HepG2 (cell line): ENCODE data around the gene INO80B. TPM values are rescaled to one million over a fixed set of nuclear protein-coding genes. Genes with fewer than 3 reads are reported as not detected.
A peak's percentile ranks its signal among the peaks of the same experiment; 100 is the strongest.

Experiments used
- ELK4 ChIP-seq: sonication (generic); formaldehyde crosslinking; IDR thresholded peaks from 2 replicates; pipeline ENCODE4 v1.9.0; 2021; ENCODE audit warnings: missing genetic modification reagents, borderline replicate concordance
- ERF ChIP-seq: IDR thresholded peaks from 2 replicates; pipeline ENCODE4 v1.6.1; 2018; ENCODE audit warnings: missing biosample characterization, missing genetic modification reagents
- GABPB1 ChIP-seq: IDR thresholded peaks from 2 replicates; pipeline ENCODE4 v1.6.1; 2016; ENCODE audit warnings: mild to moderate bottlenecking, missing genetic modification reagents, moderate library complexity, missing compliant biosample characterization
- GATAD2A ChIP-seq: IDR thresholded peaks from 2 replicates; pipeline ENCODE4 v1.6.1; 2016
- GLI4 ChIP-seq: sonication (generic); formaldehyde crosslinking; IDR thresholded peaks from 2 replicates; pipeline ENCODE4 v1.5.1; 2020; ENCODE audit warnings: missing genetic modification reagents, mild to moderate bottlenecking, moderate library complexity, borderline replicate concordance
- MEIS2 ChIP-seq: sonication (generic); formaldehyde crosslinking; IDR thresholded peaks from 2 replicates; pipeline ENCODE4 v1.9.0; 2021; ENCODE audit warnings: mild to moderate bottlenecking, missing genetic modification reagents
- NFE2L1 ChIP-seq: sonication (generic); formaldehyde crosslinking; IDR thresholded peaks from 2 replicates; pipeline ENCODE4 v1.4.0; 2020; ENCODE audit warnings: missing genetic modification reagents, mild to moderate bottlenecking, borderline replicate concordance
- NFIB ChIP-seq: sonication (generic); formaldehyde crosslinking; IDR thresholded peaks from 2 replicates; pipeline ENCODE4 v1.9.0; 2021; ENCODE audit warnings: missing genetic modification reagents, mild to moderate bottlenecking, borderline replicate concordance
- NFRKB ChIP-seq: fragments of 450-650 bp; IDR thresholded peaks from 2 replicates; pipeline ENCODE4 v1.6.1; 2017
- NFYB ChIP-seq: sonication (generic); formaldehyde crosslinking; IDR thresholded peaks from 2 replicates; pipeline ENCODE4 v1.4.0; 2020; ENCODE audit warnings: missing genetic modification reagents
- PITX1 ChIP-seq: sonication (generic); formaldehyde crosslinking; IDR thresholded peaks from 2 replicates; pipeline ENCODE4 v1.5.1; 2020; ENCODE audit warnings: mild to moderate bottlenecking, missing genetic modification reagents
- RARA ChIP-seq: IDR thresholded peaks from 2 replicates; pipeline ENCODE4 v1.6.1; 2016; ENCODE audit warnings: missing genetic modification reagents, missing compliant biosample characterization
- REL ChIP-seq: sonication (generic); formaldehyde crosslinking; conservative IDR thresholded peaks from 2 replicates; pipeline ENCODE4 v1.8.0; 2022; ENCODE audit warnings: mild to moderate bottlenecking, missing genetic modification reagents, moderate library complexity
- SIN3A ChIP-seq: IDR thresholded peaks from 2 replicates; pipeline ENCODE4 v1.6.1; 2011; ENCODE audit warnings: low read depth, mild to moderate bottlenecking, control low read depth, low read length, borderline replicate concordance
- SP1 ChIP-seq, 2 experiments: fragments of 450-650 bp in 1 of 2; sonication (generic) in 1 of 2; formaldehyde crosslinking in 1 of 2; IDR thresholded peaks; 2 replicates each; pipeline versions ENCODE4 v1.4.0 to v1.6.1; 2016 to 2020; ENCODE audit warnings: missing genetic modification reagents in 1 of 2
- SP140L ChIP-seq: sonication (generic); formaldehyde crosslinking; IDR thresholded peaks from 2 replicates; pipeline ENCODE4 v1.4.0; 2020; ENCODE audit warnings: missing genetic modification reagents, borderline replicate concordance
- YEATS2 ChIP-seq: sonication (generic); formaldehyde crosslinking; IDR thresholded peaks from 2 replicates; pipeline ENCODE4 v1.4.0; 2020; ENCODE audit warnings: missing genetic modification reagents, borderline replicate concordance
- ZNF121 ChIP-seq: sonication (generic); formaldehyde crosslinking; IDR thresholded peaks from 2 replicates; pipeline ENCODE4 v1.5.0; 2020; ENCODE audit warnings: mild to moderate bottlenecking, missing genetic modification reagents
- ZNF138 ChIP-seq: sonication (generic); formaldehyde crosslinking; IDR thresholded peaks from 2 replicates; pipeline ENCODE4 v1.5.0; 2020; ENCODE audit warnings: mild to moderate bottlenecking, low read depth, missing genetic modification reagents
- ZNF180 ChIP-seq: sonication (generic); formaldehyde crosslinking; IDR thresholded peaks from 2 replicates; pipeline ENCODE4 v1.4.0; 2020; ENCODE audit warnings: low read depth, missing genetic modification reagents, borderline replicate concordance
- ZNF235 ChIP-seq: sonication (generic); formaldehyde crosslinking; IDR thresholded peaks from 2 replicates; pipeline ENCODE4 v1.8.1; 2023; ENCODE audit warnings: mild to moderate bottlenecking, missing genetic modification reagents, borderline replicate concordance
- ZNF317 ChIP-seq: sonication (generic); formaldehyde crosslinking; IDR thresholded peaks from 2 replicates; pipeline ENCODE4 v1.5.0; 2020; ENCODE audit warnings: mild to moderate bottlenecking, missing genetic modification reagents
- ZNF383 ChIP-seq: sonication (generic); formaldehyde crosslinking; IDR thresholded peaks from 2 replicates; pipeline ENCODE4 v1.4.0; 2020; ENCODE audit warnings: missing genetic modification reagents, mild to moderate bottlenecking, borderline replicate concordance
- ZNF451 ChIP-seq: sonication (generic); formaldehyde crosslinking; IDR thresholded peaks from 2 replicates; pipeline ENCODE4 v1.5.0; 2020; ENCODE audit warnings: mild to moderate bottlenecking, missing genetic modification reagents
- polyA plus RNA-seq, 8 experiments: library from polyadenylated mRNA; depleted of rRNA in 3 of 8; stranded (reverse) in 7 of 8; unstranded in 1 of 8; fragments of >200 nt; fragmentation: Illumina TruSeq in 4 of 8; extraction: Trizol in 4 of 8; gene quantifications; 2 replicates each; pipeline versions ENCODE4 v1.2.1 to v1.2.3, GENCODE V29; 2011 to 2016; ENCODE audit warnings: low read depth in 4 of 8, missing spikeins in 1 of 8, mixed read lengths in 1 of 8; ENCODE audit not compliant: insufficient read depth in 1 of 8
- total RNA-seq, 5 experiments: library from RNA; depleted of rRNA; stranded (reverse); fragments of >200 nt; fragmentation: Illumina TruSeq; extraction: Trizol; gene quantifications; 2 replicates each; pipeline ENCODE4 v1.2.3, GENCODE V29; 2016; ENCODE audit warnings: low read depth in 1 of 5
- TF ChIP-seq, protein P1 (sequence below): sonication (generic); formaldehyde crosslinking; conservative IDR thresholded peaks from 2 replicates; pipeline ENCODE4 v1.8.1; 2023; ENCODE audit warnings: missing genetic modification reagents
- TF ChIP-seq, protein P2 (sequence below): fragments of 450-650 bp; IDR thresholded peaks from 2 replicates; pipeline ENCODE4 v1.6.1; 2017; ENCODE audit warnings: mild to moderate bottlenecking

Gene INO80B
- total and polyA plus RNA-seq, 2 of the 13 experiments (the other 11 are each of a cell fraction or from before 2014, with no cell fraction given), result 6.2 to 14.5 TPM

DNA sequence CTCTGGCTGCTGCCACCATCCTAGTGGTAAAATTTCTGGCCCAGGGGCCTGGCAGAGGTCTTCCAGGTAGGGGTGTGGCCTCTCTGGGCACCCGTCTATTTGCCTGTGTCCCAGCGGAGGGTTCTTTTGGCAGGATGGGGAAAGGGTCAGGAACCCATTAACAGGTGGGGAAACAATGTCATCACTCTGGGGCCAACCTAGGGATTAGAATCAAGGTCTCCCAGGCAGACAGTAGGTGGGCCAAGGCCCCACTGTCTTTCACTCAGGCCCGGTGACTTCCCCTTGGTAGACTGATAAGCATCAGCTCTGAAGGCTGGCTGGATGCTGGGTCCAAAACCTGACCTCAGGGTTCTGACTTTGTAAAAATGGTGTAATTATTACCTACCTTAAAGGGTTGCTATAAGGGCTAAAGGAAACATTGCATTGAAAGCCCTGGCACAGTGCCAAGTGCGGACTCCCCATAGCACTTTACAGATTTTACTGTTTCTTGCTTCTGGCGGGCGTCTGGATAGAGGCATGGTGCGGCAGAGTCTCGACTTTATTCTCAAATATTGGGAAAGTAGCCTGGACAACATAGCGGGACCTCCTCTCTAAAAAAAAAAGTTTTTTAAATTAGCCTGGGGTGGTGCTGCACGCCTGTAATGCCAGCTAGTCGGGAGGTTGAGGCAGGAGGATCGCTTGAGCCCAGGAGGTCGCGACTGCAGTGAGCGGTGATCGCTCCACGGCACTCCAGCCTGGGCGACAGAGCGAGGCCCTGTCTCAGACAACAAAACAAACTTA is 42.3 kb downstream of the INO80B start (continued):
- no peak for TF ChIP-seq NFE2L1 (CRISPR knock-in tag)
- peak; percentile 5; the same call in 1 of the 2 replicates for TF ChIP-seq ZNF235 (CRISPR knock-in tag)
- TF ChIP-seq, protein P1, sequence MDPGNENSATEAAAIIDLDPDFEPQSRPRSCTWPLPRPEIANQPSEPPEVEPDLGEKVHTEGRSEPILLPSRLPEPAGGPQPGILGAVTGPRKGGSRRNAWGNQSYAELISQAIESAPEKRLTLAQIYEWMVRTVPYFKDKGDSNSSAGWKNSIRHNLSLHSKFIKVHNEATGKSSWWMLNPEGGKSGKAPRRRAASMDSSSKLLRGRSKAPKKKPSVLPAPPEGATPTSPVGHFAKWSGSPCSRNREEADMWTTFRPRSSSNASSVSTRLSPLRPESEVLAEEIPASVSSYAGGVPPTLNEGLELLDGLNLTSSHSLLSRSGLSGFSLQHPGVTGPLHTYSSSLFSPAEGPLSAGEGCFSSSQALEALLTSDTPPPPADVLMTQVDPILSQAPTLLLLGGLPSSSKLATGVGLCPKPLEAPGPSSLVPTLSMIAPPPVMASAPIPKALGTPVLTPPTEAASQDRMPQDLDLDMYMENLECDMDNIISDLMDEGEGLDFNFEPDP, result 0 out of 2 replicates have a peak, but pooled peaks have one; percentile 91
- no peak for TF ChIP-seq YEATS2
- TF ChIP-seq ELK4 (CRISPR knock-in tag), result no peak
- TF ChIP-seq NFIB (CRISPR knock-in tag), result peak; percentile 94
- TF ChIP-seq, protein P2, sequence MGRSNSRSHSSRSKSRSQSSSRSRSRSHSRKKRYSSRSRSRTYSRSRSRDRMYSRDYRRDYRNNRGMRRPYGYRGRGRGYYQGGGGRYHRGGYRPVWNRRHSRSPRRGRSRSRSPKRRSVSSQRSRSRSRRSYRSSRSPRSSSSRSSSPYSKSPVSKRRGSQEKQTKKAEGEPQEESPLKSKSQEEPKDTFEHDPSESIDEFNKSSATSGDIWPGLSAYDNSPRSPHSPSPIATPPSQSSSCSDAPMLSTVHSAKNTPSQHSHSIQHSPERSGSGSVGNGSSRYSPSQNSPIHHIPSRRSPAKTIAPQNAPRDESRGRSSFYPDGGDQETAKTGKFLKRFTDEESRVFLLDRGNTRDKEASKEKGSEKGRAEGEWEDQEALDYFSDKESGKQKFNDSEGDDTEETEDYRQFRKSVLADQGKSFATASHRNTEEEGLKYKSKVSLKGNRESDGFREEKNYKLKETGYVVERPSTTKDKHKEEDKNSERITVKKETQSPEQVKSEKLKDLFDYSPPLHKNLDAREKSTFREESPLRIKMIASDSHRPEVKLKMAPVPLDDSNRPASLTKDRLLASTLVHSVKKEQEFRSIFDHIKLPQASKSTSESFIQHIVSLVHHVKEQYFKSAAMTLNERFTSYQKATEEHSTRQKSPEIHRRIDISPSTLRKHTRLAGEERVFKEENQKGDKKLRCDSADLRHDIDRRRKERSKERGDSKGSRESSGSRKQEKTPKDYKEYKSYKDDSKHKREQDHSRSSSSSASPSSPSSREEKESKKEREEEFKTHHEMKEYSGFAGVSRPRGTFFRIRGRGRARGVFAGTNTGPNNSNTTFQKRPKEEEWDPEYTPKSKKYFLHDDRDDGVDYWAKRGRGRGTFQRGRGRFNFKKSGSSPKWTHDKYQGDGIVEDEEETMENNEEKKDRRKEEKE, result no peak
- TF ChIP-seq SP140L (CRISPR knock-in tag), result no peak
- no peak for TF ChIP-seq ZNF138 (CRISPR knock-in tag)
- TF ChIP-seq ZNF121 (CRISPR knock-in tag), result 0 out of 2 replicates have a peak, but pooled peaks have one; percentile 6
- TF ChIP-seq GABPB1 (CRISPR knock-in tag), result no peak
- TF ChIP-seq RARA, result peak; percentile 74; the same call in 1 of the 2 replicates
- TF ChIP-seq NFRKB, result no peak
- TF ChIP-seq GLI4 (CRISPR knock-in tag), result no peak
- no peak for TF ChIP-seq SIN3A
- 0 out of 2 replicates have a peak, but pooled peaks have one; percentile 32 for TF ChIP-seq REL (CRISPR knock-in tag)
- TF ChIP-seq PITX1, result peak; percentile 81
- no peak for TF ChIP-seq NFYB (CRISPR knock-in tag)
- TF ChIP-seq ZNF451, result no peak
- no peak for TF ChIP-seq ZNF180 (CRISPR knock-in tag)
- TF ChIP-seq ZNF317 (CRISPR knock-in tag), result 0 out of 2 replicates have a peak, but pooled peaks have one; percentile 30
- peak; percentile 62; the same call in 1 of the 2 replicates for TF ChIP-seq ZNF383 (CRISPR knock-in tag)
- no peak for TF ChIP-seq ERF
- TF ChIP-seq SP1 (IDR thresholded peaks at IDR 0.05), result no peak
- TF ChIP-seq SP1 (CRISPR knock-in tag; IDR thresholded peaks at IDR 0.05), result no peak
- TF ChIP-seq MEIS2 (CRISPR knock-in tag), result peak; percentile 11; the same call in 1 of the 2 replicates
- peak; percentile 43; the same call in 1 of the 2 replicates for TF ChIP-seq GATAD2A (CRISPR knock-in tag)
